MM.1S (cell line): ENCODE data around the gene NDUFS2.

Experiments
- DNase-seq: peaks from one replicate; pipeline ENCODE4 v3.0.0-alpha.2; 2015
- H2AFZ ChIP-seq: fragments of 300-600 bp; sonication (generic); 2 replicates; pipeline ENCODE4 v1.6.0; 2016; ENCODE audit warnings: antibody characterized with exemption, low read length
- H3F3A ChIP-seq: fragments of 300-600 bp; sonication (generic); 2 replicates; pipeline ENCODE4 v1.6.1; 2016; ENCODE audit warnings: mild to moderate bottlenecking, antibody characterized with exemption, low read length, moderate library complexity, mixed read lengths; ENCODE audit not compliant: insufficient read depth
- H3K27ac ChIP-seq: fragments of 300-600 bp; sonication (generic); 2 replicates; pipeline ENCODE4 v1.5.1; 2016; ENCODE audit warnings: mild to moderate bottlenecking, low read length
- H3K27me3 ChIP-seq: fragments of 300-600 bp; sonication (generic); replicated peaks from 2 replicates; pipeline ENCODE4 v1.6.0; 2016; ENCODE audit warnings: low read length; ENCODE audit not compliant: insufficient read depth
- H3K36me3 ChIP-seq: fragments of 300-600 bp; sonication (generic); replicated peaks from 2 replicates; pipeline ENCODE4 v1.6.1; 2016; ENCODE audit warnings: mild to moderate bottlenecking, low read length, mixed read lengths; ENCODE audit not compliant: insufficient read depth
- H3K4me1 ChIP-seq: fragments of 300-600 bp; sonication (generic); 2 replicates; pipeline ENCODE4 v1.6.1; 2016; ENCODE audit warnings: low read length, mixed read lengths
- H3K4me2 ChIP-seq: fragments of 300-600 bp; sonication (generic); 2 replicates; pipeline ENCODE4 v1.6.0; 2016; ENCODE audit warnings: low read depth, low read length
- H3K4me3 ChIP-seq: fragments of 300-600 bp; sonication (generic); 2 replicates; pipeline ENCODE4 v1.5.1; 2016; ENCODE audit warnings: low read length, mixed read lengths
- H3K79me2 ChIP-seq: fragments of 300-600 bp; sonication (generic); 2 replicates; pipeline ENCODE4 v1.6.1; 2016; ENCODE audit warnings: mixed run types, low read length, mixed read lengths
- H3K9ac ChIP-seq: fragments of 300-600 bp; sonication (generic); 2 replicates; pipeline ENCODE4 v1.6.1; 2016; ENCODE audit warnings: low read length, mixed read lengths
- H3K9me2 ChIP-seq: fragments of 300-600 bp; sonication (generic); replicated peaks from 2 replicates; pipeline ENCODE4 v1.6.1; 2016; ENCODE audit warnings: mild to moderate bottlenecking, low read length, mixed read lengths; ENCODE audit not compliant: insufficient read depth
- H3K9me3 ChIP-seq: fragments of 300-600 bp; sonication (generic); replicated peaks from 2 replicates; pipeline ENCODE4 v1.6.1; 2016; ENCODE audit warnings: mild to moderate bottlenecking, low read length, mixed read lengths; ENCODE audit not compliant: insufficient read depth
- H4K20me1 ChIP-seq: fragments of 300-600 bp; sonication (generic); 2 replicates; pipeline ENCODE4 v1.6.1; 2016; ENCODE audit warnings: mild to moderate bottlenecking, low read length, moderate library complexity, mixed read lengths; ENCODE audit not compliant: insufficient read depth
- EZH2 ChIP-seq: fragments of 300-600 bp; sonication (generic); optimal IDR thresholded peaks from 2 replicates; pipeline ENCODE3; 2017; ENCODE audit warnings: low read depth, mild to moderate bottlenecking, antibody characterized with exemption, low read length, mixed read lengths
- EZH2phosphoT487 ChIP-seq: fragments of 300-600 bp; sonication (generic); IDR thresholded peaks from 2 replicates; pipeline ENCODE4 v1.6.1; 2018; ENCODE audit warnings: antibody characterized with exemption, low read length
- TF ChIP-seq, protein P1 (sequence below): fragments of 300-600 bp; sonication (generic); IDR thresholded peaks from 2 replicates; pipeline ENCODE4 v1.5.1; 2016; ENCODE audit warnings: antibody characterized with exemption, low read length, mixed read lengths

Gene NDUFS2

DNA sequence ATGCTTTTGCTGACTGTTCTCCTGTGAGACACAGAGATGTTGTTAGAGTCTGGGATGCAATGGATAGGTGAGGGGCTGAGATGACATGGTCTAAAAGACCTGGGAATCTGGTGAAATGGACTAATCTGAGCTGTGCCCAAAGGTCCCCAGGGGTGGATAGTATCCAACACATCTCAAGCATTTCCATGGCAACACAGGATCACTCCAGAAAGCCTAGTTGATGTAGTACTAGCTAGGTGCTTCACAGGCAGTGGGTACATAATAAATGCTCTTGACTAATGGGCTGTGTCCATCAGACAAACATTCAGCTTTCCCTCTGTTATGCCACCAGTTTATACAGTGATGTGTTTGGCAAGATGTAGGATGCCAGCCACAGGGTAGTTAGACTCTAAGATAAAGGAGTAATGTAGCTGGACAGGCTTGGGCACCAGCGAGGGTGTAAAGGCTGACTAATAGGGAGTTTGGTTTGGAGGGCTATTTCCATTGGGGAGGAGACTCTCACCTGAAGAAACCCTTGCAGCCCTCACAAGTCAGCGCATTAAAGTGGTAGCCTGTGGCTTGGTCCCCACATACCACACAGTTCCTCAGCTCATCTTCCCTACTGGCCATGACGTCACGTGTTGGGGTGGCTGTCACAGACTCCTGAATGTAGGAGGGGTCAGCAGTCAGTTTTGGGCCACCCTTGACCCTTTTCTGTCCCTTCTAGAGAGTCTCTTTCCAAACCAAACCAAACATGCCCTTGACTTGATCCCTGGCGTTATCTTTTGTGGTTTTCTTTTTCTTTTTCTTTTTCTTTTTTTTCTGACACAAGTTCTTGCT, 34.0 kb downstream of the NDUFS2 start:
- Histone ChIP-seq H3K9me3 (no peaks in the 10 kb centered on the region), H3K79me2 (no peaks in the 10 kb centered on the region), H4K20me1 (no peaks in the 10 kb centered on the region), H3K4me3 (no peak overlapping the region), H3K4me1 (no peaks in the 10 kb centered on the region), H3K27ac (no peak overlapping the region), H3F3A (no peaks in the 10 kb centered on the region), H3K9me2 (no peaks in the 10 kb centered on the region), H3K4me2 (no peak overlapping the region), H3K36me3 (no peaks in the 10 kb centered on the region), H2AFZ (no peak overlapping the region), H3K9ac (no peak overlapping the region), H3K27me3 (no peaks in the 10 kb centered on the region)
- no peak for DNase-seq
- TF ChIP-seq EZH2phosphoT487 (no peak), EZH2 (no peak)
- TF ChIP-seq, protein P1, sequence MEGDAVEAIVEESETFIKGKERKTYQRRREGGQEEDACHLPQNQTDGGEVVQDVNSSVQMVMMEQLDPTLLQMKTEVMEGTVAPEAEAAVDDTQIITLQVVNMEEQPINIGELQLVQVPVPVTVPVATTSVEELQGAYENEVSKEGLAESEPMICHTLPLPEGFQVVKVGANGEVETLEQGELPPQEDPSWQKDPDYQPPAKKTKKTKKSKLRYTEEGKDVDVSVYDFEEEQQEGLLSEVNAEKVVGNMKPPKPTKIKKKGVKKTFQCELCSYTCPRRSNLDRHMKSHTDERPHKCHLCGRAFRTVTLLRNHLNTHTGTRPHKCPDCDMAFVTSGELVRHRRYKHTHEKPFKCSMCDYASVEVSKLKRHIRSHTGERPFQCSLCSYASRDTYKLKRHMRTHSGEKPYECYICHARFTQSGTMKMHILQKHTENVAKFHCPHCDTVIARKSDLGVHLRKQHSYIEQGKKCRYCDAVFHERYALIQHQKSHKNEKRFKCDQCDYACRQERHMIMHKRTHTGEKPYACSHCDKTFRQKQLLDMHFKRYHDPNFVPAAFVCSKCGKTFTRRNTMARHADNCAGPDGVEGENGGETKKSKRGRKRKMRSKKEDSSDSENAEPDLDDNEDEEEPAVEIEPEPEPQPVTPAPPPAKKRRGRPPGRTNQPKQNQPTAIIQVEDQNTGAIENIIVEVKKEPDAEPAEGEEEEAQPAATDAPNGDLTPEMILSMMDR: no peak

DNA sequence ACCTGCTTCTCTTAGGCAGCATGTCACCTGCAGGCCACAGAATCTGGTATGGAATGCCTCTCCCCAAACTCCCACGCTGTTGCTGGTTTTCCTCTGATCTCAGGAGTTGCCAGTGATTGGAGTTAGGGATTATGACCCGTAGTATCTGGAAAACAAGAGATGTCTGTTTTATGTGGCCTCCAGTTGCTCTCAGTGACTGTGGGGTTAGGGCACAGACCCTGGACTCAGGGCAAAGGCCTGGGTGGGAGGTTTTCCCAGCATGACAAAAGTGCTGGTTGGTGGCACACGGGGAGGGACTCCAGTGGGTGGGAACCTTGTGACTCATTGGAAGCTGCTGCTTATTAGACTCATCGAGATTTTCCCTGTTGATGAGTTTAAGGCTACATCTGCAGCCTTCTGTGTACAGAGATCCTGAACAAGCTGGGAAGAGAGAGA, 35.9 kb downstream of the NDUFS2 start, which contains the start of gene NR1I3:
Gene NR1I3, minus strand, starts transcription at position 165 of the 435 bp plus-strand sequence. CDS start 1,638 bp downstream, outside the sequence.
- Histone ChIP-seq H3F3A (no peaks in the 10 kb centered on the region), H3K9me2 (no peaks in the 10 kb centered on the region), H3K79me2 (no peaks in the 10 kb centered on the region), H3K36me3 (no peaks in the 10 kb centered on the region), H3K4me2 (no peak within 1 kb of the TSS), H3K4me3 (no peak within 1 kb of the TSS), H3K4me1 (no peaks in the 10 kb centered on the region), H2AFZ (no peak within 1 kb of the TSS), H4K20me1 (no peaks in the 10 kb centered on the region), H3K9me3 (no peaks in the 10 kb centered on the region), H3K9ac (no peak within 1 kb of the TSS), H3K27me3 (no peaks in the 10 kb centered on the region), H3K27ac (no peak within 1 kb of the TSS)
- DNase-seq: no peak
- TF ChIP-seq EZH2 (no peak), EZH2phosphoT487 (no peak)
- TF ChIP-seq, protein P1: no peak

- no peaks in the 10 kb centered on the region for H3K79me2 ChIP-seq
- TF ChIP-seq EZH2phosphoT487: no peak
- TF ChIP-seq EZH2: no peak
- TF ChIP-seq, protein P1: no peak
- H3K27me3 ChIP-seq: no peaks in the 10 kb centered on the region
- H3K4me3 ChIP-seq: no peak overlapping the region
- no peaks in the 10 kb centered on the region for H3K9me2 ChIP-seq
- H3F3A ChIP-seq: no peaks in the 10 kb centered on the region
- H2AFZ ChIP-seq: no peak overlapping the region
- DNase-seq: no peak
- H4K20me1 ChIP-seq: no peaks in the 10 kb centered on the region
- no peak overlapping the region for H3K9ac ChIP-seq
- H3K4me1 ChIP-seq: no peaks in the 10 kb centered on the region
- H3K4me2 ChIP-seq: no peak overlapping the region
- no peaks in the 10 kb centered on the region for H3K36me3 ChIP-seq
- no peaks in the 10 kb centered on the region for H3K9me3 ChIP-seq
- no peak overlapping the region for H3K27ac ChIP-seq
Observed at GRCh38 chr1:161241682-161242081, 39.5 kb downstream of the NDUFS2 start.
